HL-60 (cell line): Measurements from ENCODE around the gene EEF1AKMT2.

Source experiments
- CTCF ChIP-seq: IDR thresholded peaks from one replicate; pipeline ENCODE4 v1.5.1; 2011; ENCODE audit warnings: low read length, control low read depth, inconsistent platforms; ENCODE audit not compliant: insufficient read depth
- GABPA ChIP-seq: IDR thresholded peaks from 2 replicates; pipeline ENCODE4 v1.6.1; 2012; ENCODE audit warnings: low read depth
- POLR2AphosphoS5 ChIP-seq: IDR thresholded peaks from 2 replicates; pipeline ENCODE4 v1.6.1; 2012; ENCODE audit warnings: low read depth
- REST ChIP-seq: IDR thresholded peaks from 2 replicates; pipeline ENCODE4 v1.6.1; 2012; ENCODE audit warnings: low read depth; ENCODE audit not compliant: insufficient replicate concordance

DNA sequence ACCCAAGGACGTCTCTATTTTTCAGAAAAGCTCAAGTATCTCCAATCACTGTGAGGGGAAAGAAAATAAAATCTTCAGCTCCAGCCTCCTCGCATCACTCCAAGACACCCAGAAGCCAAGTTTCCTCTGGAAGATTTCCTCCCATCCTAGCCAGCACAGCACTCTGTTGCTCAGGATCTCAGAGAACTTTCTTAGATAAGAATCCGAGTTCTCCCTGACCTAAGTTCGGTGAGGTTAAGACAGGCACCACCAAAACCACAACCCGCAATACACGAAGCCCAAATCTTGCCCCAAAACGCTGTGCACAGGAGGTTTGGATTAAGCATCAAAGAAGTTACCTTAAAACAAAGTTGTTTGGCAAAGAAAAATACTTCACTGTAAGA lies 51.7 kb downstream of the EEF1AKMT2 start:
- TF ChIP-seq CTCF (no peak), REST (no peak), POLR2AphosphoS5 (no peak), GABPA (no peak)
